Limb (tissue), 2 donors: ENCODE data around the gene RELA.
A peak's percentile ranks its signal among the peaks of the same experiment; 100 is the strongest.
"Not testable (repeated sequence)": the region's sequence is repeated elsewhere in the genome, so short reads cannot be mapped to it uniquely, and the experiment has no call there.

Experiments used
- DNase-seq, 2 donors: peaks; one replicate each; pipeline ENCODE4 v3.0.0-alpha.2; 2016; ENCODE audit errors: extremely low spot score in 2 of 2

RELA gene

DNA sequence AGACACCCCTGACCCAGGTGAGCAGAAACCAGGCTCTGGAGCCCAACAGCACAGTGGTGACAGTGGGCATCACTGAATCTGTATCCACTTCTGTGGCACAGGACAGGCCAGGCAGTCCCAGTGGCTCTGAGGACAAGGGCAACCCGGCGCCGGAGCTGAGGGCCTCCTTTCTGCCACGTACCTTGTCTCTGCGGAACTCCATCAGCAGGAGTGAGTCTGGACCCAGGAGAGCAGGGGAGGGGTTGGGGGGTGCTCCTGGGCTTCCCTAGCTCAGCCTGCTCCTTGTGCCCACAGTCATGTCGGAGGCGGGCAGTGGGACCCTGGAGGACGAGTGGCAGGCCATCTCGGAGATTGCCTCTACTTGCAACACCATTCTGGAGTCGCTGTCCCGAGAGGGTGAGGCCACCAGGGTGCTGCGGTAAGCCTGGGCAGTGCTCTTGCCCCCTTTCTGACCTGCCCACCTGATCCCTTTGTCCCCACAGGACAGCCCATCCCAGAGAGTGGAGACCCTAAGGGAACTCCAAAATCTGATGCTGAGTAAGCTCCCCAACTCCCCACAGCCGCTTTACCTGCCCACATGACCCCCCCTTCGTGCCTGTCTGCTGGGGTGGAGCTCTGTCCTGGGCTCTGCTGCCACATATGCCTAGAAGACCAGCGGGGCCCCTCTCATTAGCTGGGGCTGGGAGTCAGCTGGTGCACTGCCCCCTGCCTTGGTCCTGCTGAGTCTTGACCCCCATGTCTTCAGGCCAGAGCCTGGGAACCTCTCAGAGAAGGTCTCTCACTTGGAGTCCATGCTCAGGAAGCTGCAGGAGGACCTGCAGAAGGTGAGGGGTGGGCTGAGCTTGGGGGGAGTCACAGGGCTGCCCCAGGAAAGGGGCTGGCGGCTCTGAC is 12.8 kb downstream of the RELA start:
- peak in 1 of 2 donors; percentile 22 for DNase-seq

DNA sequence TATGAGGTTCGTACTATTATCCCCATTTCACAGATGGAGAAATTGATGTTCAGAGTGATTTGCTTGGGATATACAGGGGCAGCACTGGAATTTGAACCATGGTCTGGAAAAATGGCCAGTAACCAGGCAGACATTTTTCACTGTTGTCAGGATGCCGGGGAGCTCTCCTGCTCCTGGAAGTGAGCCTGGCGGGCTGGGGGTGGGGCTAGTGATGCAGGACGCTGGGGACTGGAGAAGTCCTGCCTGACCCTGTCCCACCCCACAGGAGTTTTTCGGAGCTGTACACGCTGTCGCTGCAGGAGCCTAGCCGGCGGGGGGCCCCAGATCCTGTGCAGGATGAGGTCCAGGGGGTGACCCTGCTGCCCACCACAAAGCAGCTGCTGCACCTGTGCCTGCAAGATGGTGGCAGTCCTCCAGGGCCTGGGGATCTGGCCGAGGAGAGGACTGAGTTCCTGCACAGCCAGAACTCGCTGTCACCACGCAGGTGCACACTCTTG is 13.7 kb downstream of the RELA start:
- DNase-seq, result peak in 1 of 2 donors; percentile 26

DNA sequence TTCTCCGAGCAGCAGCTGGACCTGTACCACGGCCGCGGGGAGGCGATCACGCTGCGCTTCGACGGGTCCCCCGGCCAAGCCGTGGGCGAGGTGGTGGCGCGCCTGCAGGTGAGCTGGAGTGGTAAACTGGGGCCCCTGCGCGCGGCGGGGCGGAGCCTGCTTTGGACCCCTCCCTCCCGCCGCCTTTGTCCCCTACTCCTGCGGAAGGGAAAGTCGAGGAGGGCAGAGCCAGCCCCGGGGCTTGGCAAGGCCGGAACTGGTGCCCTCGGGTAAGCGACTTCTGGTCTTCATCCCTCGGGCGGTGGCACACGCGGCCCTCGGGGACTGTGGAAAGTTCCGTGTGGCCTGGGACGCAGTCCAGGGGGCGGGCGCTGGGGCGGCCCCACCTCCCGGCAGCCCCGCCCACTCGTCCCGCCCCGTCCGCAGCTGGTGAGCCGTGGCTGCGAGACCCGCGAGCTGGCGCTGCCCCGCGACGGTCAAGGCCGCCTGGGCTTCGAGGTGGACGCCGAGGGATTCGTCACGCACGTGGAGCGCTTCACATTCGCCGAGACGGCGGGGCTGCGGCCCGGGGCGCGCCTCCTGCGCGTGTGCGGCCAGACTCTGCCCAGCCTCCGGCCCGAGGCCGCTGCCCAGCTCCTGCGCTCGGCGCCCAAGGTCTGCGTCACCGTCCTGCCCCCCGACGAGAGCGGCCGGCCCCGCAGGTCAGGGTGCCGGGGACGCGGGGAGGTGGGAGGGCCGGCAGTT is 15.6 kb downstream of the RELA start:
- DNase-seq, result peak in 1 of 2 donors; percentile 71

GRCh38 chr11:65646288-65646957 is 16.3 kb downstream of the RELA start:
- DNase-seq, result no peak

DNA sequence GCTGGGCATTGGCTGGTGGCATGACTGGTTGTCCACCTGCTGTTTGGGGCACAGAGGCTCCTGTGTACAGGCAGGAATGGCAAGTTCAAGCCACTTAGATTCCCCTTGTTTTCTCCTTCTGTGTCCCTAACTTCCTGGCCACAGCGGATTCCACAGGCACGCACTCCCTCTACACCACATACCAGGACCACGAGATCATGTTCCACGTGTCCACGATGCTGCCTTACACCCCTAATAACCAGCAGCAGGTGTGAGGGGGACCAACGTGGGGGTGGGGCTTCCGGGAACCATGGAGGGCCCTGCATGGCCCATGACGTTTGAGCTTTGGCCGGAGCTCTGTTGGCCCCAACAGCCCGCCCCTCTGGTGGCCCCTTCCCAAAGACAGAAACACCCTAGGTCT is 17.0 kb downstream of the RELA start:
- DNase-seq, result no peak

GRCh38 chr11:65644837-65645236 is 17.9 kb downstream of the RELA start:
- DNase-seq, result no peak

- DNase-seq, result no peak
Measured at GRCh38 chr11:65643971-65644370, 18.7 kb downstream of the RELA start.

GRCh38 chr11:65642014-65642671 is 20.6 kb downstream of the RELA start:
- no peak for DNase-seq

- no peak for DNase-seq
Measured at GRCh38 chr11:65641297-65642013, 21.3 kb downstream of the RELA start.

DNA sequence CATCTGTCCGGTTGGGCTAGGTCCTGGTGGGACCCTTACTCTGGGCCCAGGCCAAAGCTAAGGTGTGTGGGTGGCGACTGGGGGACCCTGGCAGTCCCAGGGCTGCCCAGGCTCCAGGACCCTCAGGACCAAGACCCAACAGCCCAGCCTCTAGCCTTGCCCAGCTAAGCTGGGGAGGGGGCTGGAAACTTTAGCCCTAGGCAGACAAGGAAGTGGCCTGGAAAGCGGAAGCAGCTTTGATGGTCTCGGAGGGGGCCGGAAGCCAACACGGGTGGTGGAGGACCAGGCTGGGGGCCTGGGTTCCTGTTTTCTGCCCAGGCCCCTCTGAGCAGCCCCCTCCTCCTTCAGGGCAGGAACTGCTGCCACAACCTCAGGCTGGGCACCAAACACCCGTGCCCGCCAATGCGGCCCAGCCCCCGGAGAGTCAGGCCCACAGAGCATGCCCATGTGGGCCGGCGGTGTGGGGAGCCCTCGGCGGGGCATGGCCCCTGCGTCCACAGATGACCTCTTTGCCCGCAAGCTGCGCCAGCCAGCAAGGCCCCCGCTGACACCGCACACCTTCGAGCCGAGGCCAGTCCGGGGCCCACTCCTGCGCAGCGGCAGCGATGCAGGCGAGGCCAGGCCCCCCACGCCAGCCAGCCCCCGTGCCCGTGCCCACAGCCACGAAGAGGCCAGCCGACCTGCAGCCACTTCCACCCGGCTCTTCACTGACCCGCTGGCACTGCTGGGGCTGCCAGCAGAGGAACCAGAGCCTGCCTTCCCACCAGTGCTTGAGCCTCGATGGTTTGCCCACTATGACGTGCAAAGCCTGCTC is 22.0 kb downstream of the RELA start:
- no peak for DNase-seq

DNA sequence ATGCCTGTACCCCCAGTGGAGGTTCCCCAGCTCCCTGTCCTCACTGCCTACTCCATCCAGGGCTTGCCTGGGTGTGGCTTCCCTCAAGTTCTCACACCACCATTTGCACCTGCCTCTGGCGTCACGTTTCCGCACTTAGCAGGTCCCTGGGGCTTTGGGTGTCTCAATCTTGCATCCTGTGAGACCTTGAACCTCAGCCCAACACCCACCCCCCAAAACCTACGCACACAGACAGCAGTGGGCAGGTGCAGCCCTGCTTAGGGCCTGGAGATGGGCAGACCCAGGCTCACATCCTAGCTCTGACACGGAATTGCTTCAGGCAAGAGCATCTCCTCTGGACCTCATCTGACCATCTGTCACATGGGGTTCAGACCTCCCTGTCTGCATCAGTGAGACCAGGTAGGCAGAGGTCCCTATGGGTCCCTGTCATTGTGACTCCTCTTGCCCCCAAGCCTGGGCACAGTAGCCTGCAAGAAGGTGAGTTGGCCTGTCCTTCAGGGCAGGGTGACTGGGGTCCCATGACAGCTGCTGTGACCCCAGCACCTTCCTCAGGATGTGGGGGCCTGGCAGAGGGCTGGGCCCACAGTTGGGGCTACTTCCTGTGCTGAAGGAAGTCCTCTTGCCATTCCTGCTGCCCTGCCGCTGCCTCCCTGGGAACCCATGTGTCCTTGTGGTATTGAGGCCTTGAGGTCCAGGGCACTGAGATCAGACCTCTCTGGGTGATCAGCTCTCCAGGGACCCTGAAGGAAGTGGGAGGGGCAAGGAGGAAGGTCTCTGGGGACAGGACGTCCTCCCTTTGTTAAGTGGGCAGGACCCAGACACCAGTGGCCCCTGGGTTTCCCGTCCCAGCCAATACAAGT is 22.9 kb downstream of the RELA start:
- no peak for DNase-seq

DNA sequence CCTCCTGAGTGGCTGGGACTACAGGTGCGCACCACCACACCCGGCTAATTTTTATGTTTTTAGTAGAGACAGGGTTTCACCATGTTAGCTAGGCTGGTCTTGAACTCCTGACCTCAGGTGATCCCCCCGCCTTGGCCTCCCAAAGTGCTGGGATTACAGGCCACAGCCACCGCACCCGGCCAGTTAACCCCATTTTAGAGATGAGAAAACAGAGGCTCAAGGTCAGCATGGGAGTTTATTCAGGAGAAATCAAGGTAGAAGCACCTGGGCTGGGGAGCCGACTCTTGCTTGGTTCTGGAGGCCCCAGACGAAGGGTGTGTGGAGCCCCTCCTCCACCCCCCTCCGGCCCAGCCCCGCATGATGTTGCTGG is 23.5 kb downstream of the RELA start:
- not testable (repeated sequence) for DNase-seq

DNA sequence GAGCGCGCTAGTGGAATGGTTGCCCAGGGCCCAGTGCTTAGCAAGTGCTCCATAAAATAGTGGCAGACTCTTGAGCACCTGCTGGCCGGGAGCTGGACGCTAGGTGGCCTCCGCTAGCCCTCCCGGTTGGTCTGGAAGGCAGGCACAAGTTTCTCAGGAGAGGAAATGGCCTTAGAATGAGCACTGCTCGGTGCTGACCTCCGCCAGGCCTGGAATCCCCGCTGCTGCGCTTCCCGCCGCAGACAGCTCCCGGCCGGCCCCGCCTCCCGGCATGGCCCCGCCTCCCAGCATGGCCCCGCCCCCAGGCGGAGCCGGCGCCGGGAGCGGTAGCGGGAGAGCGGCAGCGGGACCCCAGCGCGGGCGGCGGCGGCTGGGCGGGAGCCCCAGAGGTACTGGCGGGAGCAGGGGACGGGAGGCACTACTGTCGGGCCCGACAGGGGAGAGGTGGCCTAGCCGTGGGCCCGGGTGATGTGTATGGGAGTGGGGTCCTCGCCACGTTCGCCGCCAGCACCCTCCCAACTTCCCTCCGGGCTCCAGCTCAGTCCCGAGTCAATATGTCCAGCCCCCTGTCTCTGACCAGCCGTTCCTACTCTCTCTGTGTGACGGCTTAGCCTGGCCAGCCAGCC is 24.8 kb downstream of the RELA start, which contains the start of gene SIPA1:
SIPA1 (plus strand) TSS at position 308 of the 626 bp plus-strand sequence. CDS start 2,821 bp downstream, outside the sequence.
- DNase-seq, result peak; percentile 71 to 88

DNA sequence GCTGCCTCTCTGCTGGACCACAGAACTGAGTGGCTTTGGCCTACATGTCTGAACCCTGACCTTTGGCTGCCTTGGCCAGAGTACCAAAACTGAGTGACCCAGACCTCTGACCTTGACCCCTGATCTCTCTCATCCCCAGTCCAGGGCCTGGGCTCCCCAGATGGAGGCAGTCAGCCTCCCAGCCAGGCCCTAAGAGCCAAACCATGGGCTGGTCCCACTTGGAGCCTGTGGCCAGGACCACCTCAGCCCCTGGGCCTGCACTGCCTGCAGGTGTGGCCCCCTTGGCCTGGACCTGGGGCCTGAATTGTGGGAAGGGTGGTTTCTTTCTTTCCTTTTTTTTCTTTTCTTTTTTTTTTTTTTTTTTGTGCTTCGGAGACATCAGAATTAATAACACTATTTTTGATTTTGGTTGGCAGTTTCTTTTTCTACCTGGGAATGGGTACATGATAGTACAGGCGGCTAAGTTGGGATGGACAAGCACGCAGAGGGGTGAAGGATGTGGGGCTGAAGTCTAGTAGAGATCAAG is 25.6 kb downstream of the RELA start:
- DNase-seq, result no peak

- DNase-seq, result no peak
Measured at GRCh38 chr11:65636108-65637031, 26.3 kb downstream of the RELA start.

- DNase-seq, result no peak
Measured at GRCh38 chr11:65634905-65635731, 27.6 kb downstream of the RELA start.
